ENCODE results near the gene HIVEP3. TPM values are rescaled to one million over a fixed set of nuclear protein-coding genes. Genes with fewer than 3 reads are reported as not detected.

Gene HIVEP3
- total RNA-seq, 1 donor from 2014 or later = 1.2 TPM

DNA sequence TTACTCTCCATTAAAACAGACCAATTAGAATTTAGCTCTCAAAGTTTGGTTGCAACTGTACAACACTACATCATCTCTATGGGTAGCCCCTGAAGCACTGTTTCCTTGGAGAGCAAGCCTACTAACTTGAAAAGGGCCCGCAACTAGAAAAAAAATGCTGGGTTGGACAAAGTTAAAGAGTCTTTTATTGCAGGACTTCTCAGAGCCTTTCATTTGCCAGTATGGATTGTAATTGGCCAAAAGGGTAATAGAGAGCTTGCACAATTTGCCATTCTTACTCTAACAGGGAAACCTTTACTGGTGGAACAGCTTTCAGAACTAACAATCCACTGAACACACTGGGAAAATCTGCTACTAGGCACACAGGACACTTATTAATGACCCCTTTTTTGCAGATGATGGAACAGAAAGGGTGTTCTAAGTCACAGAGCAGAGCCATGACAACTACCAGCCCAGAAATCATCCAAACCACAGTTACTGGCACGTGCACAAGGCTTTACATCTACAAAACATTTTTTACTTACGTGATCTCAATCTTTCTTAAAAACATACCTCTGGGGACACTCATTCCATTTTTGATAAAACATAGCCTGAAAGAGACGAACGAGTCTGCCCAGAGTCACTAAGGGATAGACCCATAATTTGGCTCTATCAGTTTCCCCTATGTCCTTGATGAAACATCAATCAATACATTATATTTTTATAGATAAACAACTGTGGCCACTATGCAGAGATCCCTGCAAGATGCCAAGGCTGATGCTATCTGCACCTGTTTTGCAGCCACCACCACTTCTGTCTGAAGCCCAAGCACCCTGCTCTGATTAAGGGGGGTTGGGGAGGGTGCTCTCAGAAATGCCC lies 257.9 kb downstream of the HIVEP3 start:
- Mint-ChIP-seq H3K9me3 (no peaks in the 10 kb centered on the region), H3K27ac (ENCODE audit: unreplicated experiment) (no peak overlapping the region), H3K36me3 (ENCODE audit: low read depth) (no peaks in the 10 kb centered on the region), H3K4me3 (peak overlapping the region; percentile 90), H3K4me1 (peaks cover 12% of the 10 kb centered on the region), H3K27me3 (ENCODE audit: low read depth) (peaks cover 45% of the 10 kb centered on the region)
- TF ChIP-seq, protein P1, sequence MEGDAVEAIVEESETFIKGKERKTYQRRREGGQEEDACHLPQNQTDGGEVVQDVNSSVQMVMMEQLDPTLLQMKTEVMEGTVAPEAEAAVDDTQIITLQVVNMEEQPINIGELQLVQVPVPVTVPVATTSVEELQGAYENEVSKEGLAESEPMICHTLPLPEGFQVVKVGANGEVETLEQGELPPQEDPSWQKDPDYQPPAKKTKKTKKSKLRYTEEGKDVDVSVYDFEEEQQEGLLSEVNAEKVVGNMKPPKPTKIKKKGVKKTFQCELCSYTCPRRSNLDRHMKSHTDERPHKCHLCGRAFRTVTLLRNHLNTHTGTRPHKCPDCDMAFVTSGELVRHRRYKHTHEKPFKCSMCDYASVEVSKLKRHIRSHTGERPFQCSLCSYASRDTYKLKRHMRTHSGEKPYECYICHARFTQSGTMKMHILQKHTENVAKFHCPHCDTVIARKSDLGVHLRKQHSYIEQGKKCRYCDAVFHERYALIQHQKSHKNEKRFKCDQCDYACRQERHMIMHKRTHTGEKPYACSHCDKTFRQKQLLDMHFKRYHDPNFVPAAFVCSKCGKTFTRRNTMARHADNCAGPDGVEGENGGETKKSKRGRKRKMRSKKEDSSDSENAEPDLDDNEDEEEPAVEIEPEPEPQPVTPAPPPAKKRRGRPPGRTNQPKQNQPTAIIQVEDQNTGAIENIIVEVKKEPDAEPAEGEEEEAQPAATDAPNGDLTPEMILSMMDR (conservative IDR thresholded peaks at IDR 0.05) = no peak
- DNase-seq (ENCODE audit: low read depth, low spot score) = no peak

DNA sequence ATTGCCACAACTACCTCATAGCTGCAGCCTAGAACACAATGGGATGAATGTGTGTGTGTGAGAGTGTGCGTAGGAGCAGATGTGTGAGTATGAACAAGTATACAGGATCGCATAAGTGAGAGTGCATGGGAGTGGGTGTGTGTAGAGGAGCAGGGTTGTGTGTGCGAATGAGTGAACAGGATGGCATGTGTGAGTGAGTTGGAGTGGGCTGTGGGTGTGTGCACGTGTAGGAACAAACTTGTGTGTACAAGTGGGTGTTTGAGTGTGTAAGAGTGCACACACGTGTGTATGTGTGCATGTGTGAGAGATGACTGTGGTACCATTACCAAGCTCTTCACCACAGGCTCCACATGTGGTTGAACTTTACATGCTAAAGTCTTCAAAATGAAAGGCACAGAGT lies 258.8 kb downstream of the HIVEP3 start:
- no peak overlapping the region for H3K27ac Mint-ChIP-seq (ENCODE audit: unreplicated experiment)
- H3K9me3 Mint-ChIP-seq = no peaks in the 10 kb centered on the region
- H3K4me3 Mint-ChIP-seq = peak overlapping the region; percentile 39

DNA sequence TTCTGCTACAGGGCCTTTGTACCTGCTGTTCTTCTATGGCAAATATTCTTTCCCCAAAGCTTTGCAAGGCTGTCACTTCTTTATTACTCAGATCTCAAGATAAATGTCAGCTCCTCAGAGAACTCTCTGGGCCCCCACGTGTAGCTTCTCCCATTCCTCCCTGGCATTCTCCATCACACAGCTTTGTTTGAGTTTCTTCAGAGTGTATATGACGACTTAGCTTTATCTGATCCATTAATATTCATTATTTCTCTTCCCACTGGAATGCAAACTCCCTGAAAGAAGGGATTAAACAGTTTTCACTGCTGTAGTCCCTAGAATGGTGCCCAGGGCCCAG lies 259.6 kb downstream of the HIVEP3 start:
- H3K9me3 Mint-ChIP-seq = no peaks in the 10 kb centered on the region
- no peak for DNase-seq (ENCODE audit: low read depth, low spot score)
- peaks cover 42% of the 10 kb centered on the region for H3K27me3 Mint-ChIP-seq (ENCODE audit: low read depth)
- no peak overlapping the region for H3K27ac Mint-ChIP-seq (ENCODE audit: unreplicated experiment)
- TF ChIP-seq, protein P1 (conservative IDR thresholded peaks at IDR 0.05) = no peak
- no peaks in the 10 kb centered on the region for H3K36me3 Mint-ChIP-seq (ENCODE audit: low read depth)
- peak overlapping the region; percentile 39 for H3K4me3 Mint-ChIP-seq
- H3K4me1 Mint-ChIP-seq = peaks cover 16% of the 10 kb centered on the region

More for the DNA sequence above, 258.8 kb downstream of the HIVEP3 start:
- peaks cover 45% of the 10 kb centered on the region for H3K27me3 Mint-ChIP-seq (ENCODE audit: low read depth)
- TF ChIP-seq, protein P1 (conservative IDR thresholded peaks at IDR 0.05) = no peak
- H3K4me1 Mint-ChIP-seq = peaks cover 16% of the 10 kb centered on the region
- DNase-seq (ENCODE audit: low read depth, low spot score) = no peak
- H3K36me3 Mint-ChIP-seq (ENCODE audit: low read depth) = no peaks in the 10 kb centered on the region

- H3K4me1 Mint-ChIP-seq = peaks cover 16% of the 10 kb centered on the region
- no peaks in the 10 kb centered on the region for H3K36me3 Mint-ChIP-seq (ENCODE audit: low read depth)
- peak overlapping the region; percentile 7 for H3K4me3 Mint-ChIP-seq
- no peak overlapping the region for H3K27ac Mint-ChIP-seq (ENCODE audit: unreplicated experiment)
- no peaks in the 10 kb centered on the region for H3K9me3 Mint-ChIP-seq
- TF ChIP-seq, protein P1 (conservative IDR thresholded peaks at IDR 0.05) = no peak
- DNase-seq (ENCODE audit: low read depth, low spot score) = no peak
- peaks cover 37% of the 10 kb centered on the region for H3K27me3 Mint-ChIP-seq (ENCODE audit: low read depth)
These were observed 260.1 kb downstream of the HIVEP3 start for GRCh38 chr1:41658431-41659158.

- Mint-ChIP-seq H3K36me3 (ENCODE audit: low read depth) (no peaks in the 10 kb centered on the region), H3K27ac (ENCODE audit: unreplicated experiment) (no peak overlapping the region), H3K9me3 (no peaks in the 10 kb centered on the region), H3K27me3 (ENCODE audit: low read depth) (peaks cover 34% of the 10 kb centered on the region), H3K4me3 (no peak overlapping the region), H3K4me1 (peaks cover 12% of the 10 kb centered on the region)
- TF ChIP-seq, protein P1 (conservative IDR thresholded peaks at IDR 0.05) = no peak
- DNase-seq (ENCODE audit: low read depth, low spot score) = no peak
These were observed 260.9 kb downstream of the HIVEP3 start for GRCh38 chr1:41657679-41658295.

Measured in neural crest cell (in vitro differentiated cells).